GM20431 (cell line): ENCODE data around the gene TRIM74.
"Not testable (repeated sequence)": the region's sequence is repeated elsewhere in the genome, so short reads cannot be mapped to it uniquely, and the experiment has no call there.

Experiments
- in situ Hi-C: fragments of 300-500 bp; cut with MseI, MboI; formaldehyde crosslinking; loops from one replicate; pipeline ENCODE4 v1.15.0; 2020; ENCODE audit warnings: low sequenced_read_pairs; ENCODE audit not compliant: unreplicated experiment

Gene TRIM74

DNA sequence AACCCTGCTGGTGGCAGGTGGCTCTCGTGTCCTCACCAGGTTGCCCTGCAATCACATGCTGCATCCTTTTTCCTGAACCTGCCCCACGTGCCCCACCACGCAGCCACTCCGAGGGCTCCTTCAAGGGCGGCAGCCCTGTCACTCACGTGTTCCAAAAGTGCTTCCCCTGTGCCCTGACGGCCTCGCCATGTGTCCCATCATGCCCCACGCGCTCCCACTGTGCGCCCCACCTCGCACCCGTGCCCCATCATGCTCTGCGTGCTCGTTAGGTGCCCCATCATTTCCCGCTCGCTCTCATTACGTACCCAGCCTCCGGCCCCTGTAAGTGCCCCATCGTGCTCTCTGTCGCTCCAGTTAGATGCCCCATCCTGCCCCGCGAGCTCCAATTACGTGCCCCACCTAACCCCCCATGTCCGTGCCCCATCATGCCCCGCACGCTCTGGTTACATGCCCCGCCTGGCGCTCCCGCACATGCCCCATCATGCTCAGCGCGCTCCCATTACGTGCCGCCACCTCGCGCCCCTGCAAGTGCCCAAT is at the start of gene TRIM74:
TRIM74 (minus strand) TSS at position 487 of the 537 bp plus-strand sequence. CDS start 3,309 bp downstream, outside the sequence.
- in situ Hi-C loops = not testable (repeated sequence)

DNA sequence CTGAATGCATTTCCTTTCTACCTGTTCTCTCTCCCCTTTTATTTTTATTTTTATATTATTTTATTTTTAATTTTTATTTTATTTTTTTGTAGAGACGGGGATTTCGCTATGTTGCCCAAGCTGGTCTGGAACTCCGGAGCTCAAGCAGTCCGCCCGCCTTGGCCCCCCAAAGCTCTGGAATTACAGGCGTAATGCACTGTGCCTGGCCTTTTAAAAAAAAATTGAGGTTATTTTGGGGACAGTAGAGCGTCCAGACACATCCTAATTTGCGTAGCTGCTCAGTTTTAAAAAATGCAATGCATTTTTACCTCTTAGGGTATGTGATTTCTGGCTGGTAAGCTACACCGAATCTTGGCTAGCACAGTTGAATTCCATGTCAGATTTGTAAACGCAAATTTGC is 37.2 kb upstream of the TRIM74 start:
- in situ Hi-C loops = not testable (repeated sequence)

DNA sequence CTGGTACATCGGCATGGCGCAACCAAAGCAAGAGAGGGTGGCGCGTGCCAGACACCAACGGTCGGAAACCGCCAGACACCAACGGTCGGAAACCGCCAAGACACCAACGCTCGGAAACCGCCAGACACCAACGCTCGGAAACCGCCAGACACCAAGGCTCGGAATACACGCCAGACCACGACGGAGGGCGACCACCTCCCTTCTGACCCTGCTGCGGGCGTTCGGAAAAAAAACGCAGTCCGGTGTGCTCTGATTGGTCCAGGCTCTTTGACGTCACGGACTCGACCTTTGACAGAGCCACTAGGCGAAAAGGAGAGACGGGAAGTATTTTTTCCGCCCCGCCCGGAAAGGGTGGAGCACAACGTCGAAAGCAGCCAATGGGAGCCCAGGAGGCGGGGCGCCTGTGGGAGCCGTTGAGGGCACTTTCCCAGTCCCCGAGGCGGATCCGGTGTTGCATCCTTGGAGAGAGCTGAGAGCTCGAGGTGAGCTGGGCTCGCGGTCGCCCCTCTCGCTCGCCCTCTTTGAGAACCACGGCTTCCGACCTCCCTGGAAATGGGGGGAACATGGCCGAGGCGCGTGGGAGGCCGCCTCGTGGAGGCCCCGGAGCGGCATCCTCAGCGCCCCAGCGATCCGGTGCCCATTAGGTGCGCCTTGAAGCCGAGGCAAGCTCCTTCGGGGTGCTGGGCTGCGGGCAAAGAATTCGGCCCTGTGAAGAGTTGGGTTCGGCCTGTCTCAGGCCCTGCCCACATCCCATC is 36.6 kb upstream of the TRIM74 start:
- in situ Hi-C loops = not testable (repeated sequence)

DNA sequence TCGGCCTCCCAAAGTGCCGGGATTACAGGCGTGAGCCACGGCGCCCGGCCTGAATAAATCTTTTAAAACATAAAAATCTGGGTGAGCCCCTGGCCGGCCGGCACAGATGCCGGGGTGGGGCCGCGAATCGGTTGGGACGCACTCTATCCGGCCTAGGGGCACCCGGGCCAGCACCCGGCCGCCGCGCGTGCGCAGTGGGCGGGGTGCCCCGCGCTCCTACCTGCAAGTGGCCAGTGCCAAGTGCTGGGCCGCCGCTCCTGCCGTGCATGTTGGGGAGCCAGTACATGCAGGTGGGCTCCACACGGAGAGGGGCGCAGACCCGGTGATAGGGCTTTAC is 36.1 kb upstream of the TRIM74 start:
- in situ Hi-C loops = not testable (repeated sequence)

DNA sequence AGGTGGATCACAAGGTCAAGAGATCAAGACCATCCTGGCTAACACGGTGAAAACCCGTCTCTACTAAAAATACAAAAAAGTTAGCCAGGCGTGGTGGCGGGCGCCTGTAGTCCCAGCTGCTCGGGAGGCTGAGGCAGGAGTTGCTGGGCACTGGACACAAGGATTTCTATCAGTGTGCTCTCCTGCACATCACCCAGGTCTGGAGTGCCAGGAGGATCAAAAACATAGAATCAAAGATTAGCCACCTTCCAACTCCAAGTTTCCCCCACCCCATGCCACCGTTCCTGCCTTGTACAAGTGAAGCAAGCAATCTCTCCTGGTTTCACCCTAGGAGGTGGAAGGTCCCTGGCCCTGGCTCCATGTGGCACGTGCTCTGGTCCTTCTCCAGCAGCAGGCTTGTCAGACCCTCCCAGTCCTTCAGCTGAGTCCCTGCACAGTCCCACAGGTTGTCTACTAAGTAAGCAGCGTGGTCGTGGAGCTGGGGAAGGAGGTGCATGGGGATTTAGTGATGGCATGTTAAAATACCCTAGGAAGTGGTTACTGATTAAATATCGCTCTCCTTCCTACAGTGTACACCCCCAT is 28.7 kb upstream of the TRIM74 start:
- in situ Hi-C loops = not testable (repeated sequence)

DNA sequence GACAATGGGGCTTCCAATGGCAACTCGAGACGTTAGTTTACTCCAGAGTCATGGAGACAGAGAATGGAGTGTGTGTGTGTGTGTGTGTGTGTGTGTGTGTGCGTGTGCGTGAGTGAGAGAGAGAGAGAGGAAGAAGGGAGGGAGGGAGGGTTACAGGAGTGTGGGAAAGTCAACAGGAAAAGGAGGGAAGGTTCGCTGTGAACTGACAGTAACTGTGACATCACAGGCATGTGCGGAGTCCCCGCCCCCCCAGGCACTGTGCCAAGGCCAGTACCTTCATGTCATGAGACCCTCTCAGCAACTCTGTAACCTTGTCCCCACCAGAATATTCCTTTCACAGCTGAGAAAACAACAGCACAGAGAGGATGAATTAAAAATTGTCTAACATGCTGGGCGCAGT is 28.2 kb upstream of the TRIM74 start:
- in situ Hi-C loops = not testable (repeated sequence)

DNA sequence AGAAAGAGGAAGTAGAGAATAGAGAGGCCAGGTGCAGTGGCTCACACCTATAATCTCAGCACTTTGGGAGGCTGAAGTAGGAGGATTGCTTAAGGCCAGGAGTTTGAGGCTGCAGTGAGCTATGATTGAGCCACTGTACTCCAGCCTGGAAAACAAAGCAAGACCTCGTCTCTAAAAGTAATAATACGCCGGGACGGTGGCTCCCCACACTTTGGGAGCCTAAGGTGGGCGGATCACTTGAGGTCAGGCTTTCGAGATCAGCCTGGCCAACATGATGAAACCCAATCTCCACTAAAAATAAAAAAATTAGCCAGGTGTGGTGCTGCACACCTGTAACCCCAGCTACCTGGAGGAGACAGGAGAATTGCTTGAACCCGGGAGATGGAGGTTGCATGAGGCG is 26.2 kb upstream of the TRIM74 start:
- in situ Hi-C loops = not testable (repeated sequence)

DNA sequence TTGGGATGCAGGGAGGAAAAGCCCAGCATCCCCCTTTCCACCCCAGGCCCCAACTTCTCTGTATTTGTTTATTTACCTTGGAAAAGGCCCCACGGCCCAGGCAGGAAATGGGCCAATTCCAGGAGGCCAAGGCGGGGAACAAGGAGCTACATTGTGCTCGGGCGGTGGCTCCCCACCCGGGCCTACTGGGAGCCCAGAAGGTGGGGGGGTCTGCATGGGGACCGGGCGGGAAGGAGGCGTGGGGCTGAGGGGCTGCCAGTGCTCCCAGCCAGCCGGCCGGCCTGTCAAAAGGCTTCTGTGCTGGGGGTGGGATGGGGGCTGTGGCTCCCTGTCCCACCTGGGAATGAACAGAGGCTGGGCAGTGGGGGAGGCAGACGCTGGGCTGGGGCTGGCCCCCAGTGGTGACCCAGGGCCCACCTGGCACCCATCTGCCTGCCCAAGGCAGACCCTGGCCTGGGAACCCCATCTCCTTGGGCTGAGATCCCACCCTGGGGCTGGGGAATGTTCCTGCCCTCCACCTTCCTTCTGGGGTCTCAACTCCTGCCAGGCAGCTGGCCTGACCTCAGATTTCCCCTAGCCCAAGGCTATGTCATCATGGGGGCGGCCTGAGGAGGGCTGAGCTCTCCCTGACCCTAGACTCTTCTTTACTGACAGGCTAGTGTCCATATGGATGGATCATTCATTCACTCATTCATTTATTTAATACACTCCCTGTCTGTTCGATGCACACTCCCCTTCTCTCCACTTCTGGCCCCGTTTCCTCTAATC is 21.1 kb upstream of the TRIM74 start:
- in situ Hi-C loops = not testable (repeated sequence)

DNA sequence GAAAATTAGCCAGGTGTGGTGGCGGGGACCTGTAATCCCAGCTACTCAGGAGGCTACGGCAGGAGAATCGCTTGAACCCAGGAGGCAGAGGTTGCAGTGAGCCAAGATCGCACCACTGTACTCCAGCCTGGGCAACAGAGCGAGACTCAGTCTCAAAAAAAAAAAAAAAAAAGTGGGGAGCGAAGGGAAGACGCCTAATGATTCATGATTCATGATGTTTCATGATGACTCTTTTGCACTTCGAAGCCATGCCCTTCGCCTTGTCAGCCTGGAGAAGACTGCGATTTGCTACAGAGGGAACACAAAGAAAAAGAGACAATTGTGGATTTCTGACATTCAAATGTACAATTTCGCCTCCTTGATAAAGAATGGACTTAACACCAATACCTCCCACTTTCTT is 12.8 kb upstream of the TRIM74 start:
- in situ Hi-C loops = not testable (repeated sequence)

DNA sequence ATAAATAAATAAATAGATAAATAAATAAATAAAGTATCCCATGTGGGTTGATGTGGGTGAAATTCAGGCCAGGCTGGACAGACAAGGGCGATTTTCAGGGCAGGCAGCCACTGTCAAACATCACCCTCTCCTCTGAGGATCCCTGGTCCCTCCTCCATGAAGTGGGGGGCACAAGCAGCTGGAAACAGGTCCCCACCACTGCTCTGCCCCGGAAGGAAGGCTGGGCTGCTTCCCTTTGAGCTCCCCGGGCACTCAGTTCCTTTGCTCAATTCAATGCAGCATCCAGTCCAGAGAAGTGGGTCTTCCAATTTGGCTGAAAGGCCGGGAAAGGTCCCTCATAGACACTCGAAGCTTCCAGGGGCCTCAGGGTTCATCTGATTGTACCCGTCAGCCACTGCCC is 11.1 kb upstream of the TRIM74 start:
- in situ Hi-C loops = not testable (repeated sequence)

DNA sequence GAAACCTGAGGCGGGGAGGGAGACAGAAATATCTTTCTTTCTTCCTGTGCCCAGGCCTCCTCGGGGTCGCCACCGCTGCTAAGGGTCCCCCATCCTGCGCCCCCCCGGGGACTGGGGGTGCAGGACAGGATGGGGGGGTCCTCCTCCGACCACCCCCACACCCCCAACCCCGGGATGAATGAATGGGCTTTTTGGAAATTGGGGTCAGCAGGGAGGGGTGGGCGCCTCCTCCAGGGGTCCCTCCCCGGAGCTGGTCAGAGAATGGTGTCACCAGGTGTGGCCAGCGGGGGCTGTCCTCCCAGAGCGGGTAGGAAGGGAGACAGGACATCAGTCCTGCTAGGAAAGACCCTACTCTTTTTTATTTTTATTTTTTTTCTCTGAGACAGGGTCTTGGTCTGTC is 7.2 kb upstream of the TRIM74 start:
- in situ Hi-C loops = not testable (repeated sequence)

DNA sequence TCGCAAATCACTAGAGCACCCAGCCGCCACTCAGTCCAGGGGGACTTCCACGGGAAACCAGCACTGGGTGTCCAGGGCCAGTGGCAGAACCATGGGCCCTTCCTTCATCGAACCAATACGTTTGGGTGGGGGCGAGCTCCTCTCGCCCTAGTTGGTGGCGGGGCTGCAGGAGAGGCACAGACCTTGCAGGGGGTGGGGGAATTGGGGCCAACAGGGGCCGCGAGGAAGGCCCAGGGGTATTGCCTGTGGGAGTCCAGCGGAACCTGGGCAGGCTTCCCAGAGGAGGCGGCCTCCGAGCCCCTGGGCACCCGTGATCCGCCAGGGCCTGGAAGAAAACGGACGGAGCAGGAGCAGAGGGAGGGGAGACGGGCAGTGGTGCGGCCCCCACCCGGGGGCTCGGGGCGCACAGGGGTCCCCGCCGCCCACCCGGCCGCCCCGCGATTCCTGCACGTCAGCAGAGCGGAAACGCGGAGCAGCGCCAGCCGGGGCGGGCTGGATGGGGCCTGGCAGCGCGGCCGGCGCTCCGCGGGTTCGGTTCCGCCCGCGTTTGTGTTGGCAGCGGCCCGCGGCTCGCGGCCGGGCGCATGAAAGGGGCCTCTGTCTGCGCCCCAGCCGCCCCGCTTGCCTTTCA is 6.5 kb upstream of the TRIM74 start:
- in situ Hi-C loops = not testable (repeated sequence)

DNA sequence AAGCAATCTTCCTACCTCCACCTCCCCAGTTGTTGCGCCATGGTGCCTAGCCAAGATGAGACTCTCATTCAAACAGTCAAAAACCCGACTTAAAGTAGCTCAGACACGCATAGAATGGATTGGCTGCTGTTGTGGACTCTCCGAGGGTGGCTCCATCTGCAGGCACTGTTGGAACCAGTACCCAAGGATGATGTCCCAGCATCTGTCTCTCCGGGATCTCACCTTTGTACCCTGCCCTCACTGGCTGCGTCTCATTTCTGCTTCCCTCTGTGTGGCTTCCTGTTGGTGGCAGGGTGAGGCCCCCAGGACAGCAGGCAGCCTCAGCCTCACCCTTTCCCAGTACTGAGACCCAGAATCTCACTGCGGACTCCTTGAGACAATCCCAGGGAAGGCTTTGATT is 5.5 kb upstream of the TRIM74 start:
- in situ Hi-C loops = not testable (repeated sequence)

DNA sequence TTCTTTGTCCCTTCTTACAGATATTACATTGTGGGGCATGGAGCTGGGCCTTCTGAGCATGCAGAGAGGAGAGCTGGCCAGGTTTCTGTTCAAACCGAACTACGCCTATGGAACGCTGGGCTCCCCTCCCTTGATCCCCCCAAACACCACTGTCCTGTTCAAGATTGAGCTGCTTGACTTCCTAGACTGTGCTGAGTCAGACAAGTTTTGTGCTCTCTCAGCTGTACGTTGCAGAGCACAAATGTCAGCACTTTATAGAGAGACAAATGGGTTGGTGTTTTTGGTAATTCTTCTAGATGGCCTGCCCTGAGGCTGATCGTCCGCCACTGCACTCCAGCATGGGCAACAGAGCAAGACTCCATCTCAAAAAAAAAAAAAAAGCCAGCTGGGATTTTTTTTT is 2.2 kb upstream of the TRIM74 start:
- in situ Hi-C loops = not testable (repeated sequence)

DNA sequence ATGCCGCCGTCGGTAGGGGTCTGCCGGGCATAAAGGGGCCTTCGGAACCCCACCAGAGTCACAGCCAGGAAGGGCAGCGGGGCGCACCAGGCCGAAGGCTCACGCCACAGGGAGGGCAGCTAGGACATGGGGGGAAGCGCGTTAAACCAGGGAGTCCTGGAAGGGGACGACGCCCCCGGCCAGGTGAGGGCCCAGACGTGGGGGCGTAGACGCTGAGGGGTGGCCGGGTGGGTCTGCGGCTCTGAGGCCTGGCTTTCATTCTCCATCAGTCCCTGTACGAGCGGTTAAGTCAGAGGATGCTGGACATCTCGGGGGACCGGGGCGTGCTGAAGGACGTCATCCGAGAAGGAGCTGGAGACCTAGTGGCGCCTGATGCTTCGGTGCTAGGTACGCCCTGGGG is 422 bp upstream of the TRIM74 start:
- in situ Hi-C loops = not testable (repeated sequence)

DNA sequence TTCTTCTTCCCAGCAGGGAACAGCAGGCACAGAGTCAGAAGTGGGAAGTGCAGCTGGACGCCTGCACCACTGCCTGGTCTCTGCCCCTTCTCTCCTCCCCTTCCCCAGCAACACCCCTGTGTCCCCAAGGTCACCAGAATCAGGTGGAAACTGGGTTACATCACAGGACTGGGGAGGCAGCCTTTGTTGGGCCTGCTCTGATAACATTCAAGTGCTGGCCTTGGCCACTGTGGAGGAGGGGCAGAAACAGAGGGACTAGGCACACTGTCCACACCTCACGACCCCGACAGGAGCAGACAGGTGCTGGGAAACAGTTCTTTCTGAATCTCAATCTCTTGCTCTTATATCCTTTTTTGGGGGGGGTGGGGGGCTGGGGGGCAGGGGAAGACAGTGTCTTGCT is 2.4 kb downstream of the TRIM74 start:
- in situ Hi-C loops = not testable (repeated sequence)

DNA sequence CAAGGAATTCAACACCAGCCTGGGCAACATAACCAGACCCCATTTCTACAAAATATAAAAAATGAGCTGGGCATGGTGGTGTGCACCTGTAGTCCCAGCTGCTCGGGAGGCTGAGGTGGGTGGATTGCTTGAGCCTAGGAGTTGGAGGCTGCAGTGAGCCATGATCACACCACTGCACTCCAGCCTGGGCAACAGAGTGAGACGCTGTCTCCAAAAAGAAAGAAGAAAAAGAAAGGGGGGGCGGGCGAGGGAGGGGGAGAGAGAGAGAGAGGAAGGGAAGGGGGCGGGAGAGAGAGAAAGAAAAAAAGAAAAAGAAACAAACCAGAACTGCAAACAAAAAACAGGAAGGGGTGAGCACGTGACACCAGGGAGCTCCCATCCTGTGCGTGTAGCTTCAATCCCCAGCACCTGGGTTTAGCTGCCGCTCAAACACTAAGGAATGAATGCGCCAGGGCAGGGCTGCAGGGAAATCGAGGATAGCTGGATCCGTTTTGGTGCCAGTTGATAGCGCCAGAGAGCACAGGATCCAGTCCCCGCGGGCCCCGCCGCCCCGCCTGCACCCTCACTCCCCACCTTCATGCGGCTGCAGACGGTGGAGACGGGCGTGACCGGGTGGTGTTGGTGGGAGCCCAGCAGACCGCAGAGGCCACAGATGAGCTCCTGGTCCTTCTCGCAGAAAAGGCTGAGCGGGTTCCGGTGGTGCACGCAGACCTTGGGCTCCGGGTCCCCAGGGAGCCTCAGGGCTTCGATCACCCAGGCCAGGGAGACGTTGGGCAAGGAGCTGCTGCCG is 3.9 kb downstream of the TRIM74 start:
- in situ Hi-C loops = not testable (repeated sequence)

DNA sequence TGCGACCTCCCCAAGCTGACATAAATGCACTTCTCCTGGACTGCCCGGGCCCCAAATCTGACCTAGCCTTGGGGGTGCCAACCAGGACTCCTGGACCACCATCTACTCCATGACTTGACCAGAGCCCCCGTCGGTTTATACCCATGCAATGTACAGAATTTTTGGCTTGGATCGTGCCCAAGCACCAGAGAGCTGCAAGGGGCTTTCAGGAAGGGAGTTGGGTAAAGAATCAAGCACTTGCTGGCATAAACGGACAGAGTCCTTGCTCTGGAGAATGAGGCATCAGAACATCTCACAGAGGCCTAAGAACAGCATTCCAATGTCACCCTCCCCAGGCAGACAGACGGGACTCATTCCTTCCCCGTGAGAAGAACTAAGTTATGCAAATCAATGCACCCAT is 6.2 kb downstream of the TRIM74 start:
- in situ Hi-C loops = not testable (repeated sequence)

DNA sequence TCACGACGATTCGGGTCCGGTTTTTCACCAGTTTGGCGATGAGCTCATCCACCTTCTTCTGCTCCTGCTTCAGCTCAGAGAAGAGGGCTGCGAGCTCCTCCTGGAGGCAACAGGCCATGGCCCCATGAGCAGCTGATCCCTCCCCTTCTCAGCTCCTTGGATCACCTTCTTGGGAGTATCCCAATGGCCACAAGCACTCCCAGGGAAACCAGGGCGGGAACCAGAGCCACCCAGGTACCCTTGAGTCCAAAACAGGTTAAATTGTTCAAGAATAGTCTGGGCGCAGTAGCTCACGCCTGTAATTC is 8.0 kb downstream of the TRIM74 start:
- in situ Hi-C loops = not testable (repeated sequence)
